ENCODE measurements around the gene LYSMD2. TPM values are rescaled to one million over a fixed set of nuclear protein-coding genes. Genes with fewer than 3 reads are reported as not detected.

The LYSMD2 gene
- total and polyA plus RNA-seq, 9 of the 15 experiments (the other 6 are each of a cell fraction or from before 2014, with no cell fraction given) = 4.3 to 30.3 (median 9.8) TPM

DNA sequence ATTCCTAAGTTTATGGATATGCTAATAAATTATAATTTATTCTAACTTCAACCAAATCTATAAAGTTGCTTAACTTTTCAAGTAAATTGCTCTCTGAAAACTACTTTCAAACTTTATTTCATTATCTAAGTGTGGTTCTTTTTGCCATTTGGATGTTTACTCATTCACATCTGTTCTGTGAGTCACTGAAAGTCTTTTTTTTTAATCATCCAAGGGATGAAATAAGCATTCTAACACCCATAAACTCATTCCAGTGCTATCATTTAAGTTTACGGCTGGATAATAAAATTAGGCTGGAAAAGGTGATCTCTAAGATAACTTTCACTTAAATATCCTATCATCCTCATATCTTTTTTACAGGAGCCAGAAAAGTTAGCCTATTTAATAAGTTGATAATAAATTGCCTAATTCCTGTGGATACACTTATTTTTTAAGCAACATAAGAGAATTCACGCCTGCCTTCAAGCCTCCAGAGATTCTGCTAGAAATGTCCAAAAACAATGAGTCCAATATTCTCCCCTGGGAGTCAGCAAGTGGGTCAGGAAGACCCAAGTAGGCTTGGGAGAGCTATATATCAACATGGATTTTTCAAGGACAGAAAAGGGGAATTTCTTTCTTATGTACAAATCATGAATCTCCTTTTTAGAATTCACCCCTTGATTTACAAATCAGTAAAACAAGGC lies 30.4 kb downstream of the LYSMD2 start:
- Histone ChIP-seq H3K27ac (ENCODE audit: extremely low read depth, low read depth, low read length) (no peak overlapping the region), H2AFZ (ENCODE audit: low read depth, low read length) (no peak overlapping the region), H3K79me2 (ENCODE audit: control insufficient read depth, insufficient read depth, low read length) (no peaks in the 10 kb centered on the region), H3K4me2 (ENCODE audit: insufficient read depth, low read length) (no peak overlapping the region), H3K4me3 (no peak overlapping the region), H4K20me1 (replicated peaks; ENCODE audit: control insufficient read depth, insufficient read depth, low read length) (no peaks in the 10 kb centered on the region), H3K9me1 (ENCODE audit: control insufficient read depth, insufficient read depth, low read length) (no peaks in the 10 kb centered on the region), H3K9ac (ENCODE audit: insufficient read depth in 1 of 2, low read depth in 2 of 2, low read length in 2 of 2) (no peak overlapping the region), H3K9me3 (replicated peaks; ENCODE audit: control insufficient read depth, insufficient read depth, low read depth, low read length) (0 out of 2 replicates have a peak, but pooled peaks cover 3% of the 10 kb centered on the region), H3K36me3 (ENCODE audit: control insufficient read depth, insufficient read depth, low read length) (peaks cover 8% of the 10 kb centered on the region; the same call in 2 of the 3 replicates), H3K4me1 (replicated peaks in 1 of 2; ENCODE audit: control insufficient read depth in 2 of 2, insufficient read depth in 2 of 2, low read length in 2 of 2) (peaks cover 2 to 28% of the 10 kb centered on the region in 2 experiments; a peak in 4 of 5 replicates), H3K27me3 (ENCODE audit: control insufficient read depth in 2 of 2, insufficient read depth in 2 of 2, low read length in 2 of 2) (no peaks in the 10 kb centered on the region)
- POLR2A ChIA-PET = interaction anchor here (1.1 to 1.2 kb wide), 3 partner anchors 10 to 20 kb away, joined by 3 to 4 read pairs (median 3); no protein-coding TSS in a partner anchor
- CTCF ChIA-PET (ENCODE audit: low intra/inter-chr PET ratio) = no interaction called here
- no TSS peak for BruUV-seq (replicated peaks)
- intact Hi-C loops (cut with micrococcal nuclease) = no loop called here
- DNase-seq (ENCODE audit: extremely low read depth in 1 of 4, low spot score in 3 of 4) (no peak), FAIRE-seq (peak; percentile 46), ATAC-seq (no peak)
- WGBS (ENCODE audit: insufficient coverage, low coverage, missing lambda C conversion rate) = 74% methylated on average over 2 of the region's 2 CpGs
- TF ChIP-seq CBFA2T3 (IDR thresholded peaks at IDR 0.05) (no peak), BRCA1 (IDR thresholded peaks at IDR 0.05) (no peak), BRCA1 (CRISPR knock-in tag; IDR thresholded peaks at IDR 0.05) (no peak), TBL1XR1 (IDR thresholded peaks at IDR 0.05; ENCODE audit: low read length in 2 of 2) (no peak), FOXJ2 (tag; IDR thresholded peaks at IDR 0.05) (no peak), FOXK2 (conservative IDR thresholded peaks at IDR 0.05 in 1 of 2, IDR thresholded peaks at IDR 0.05 in 1 of 2; ENCODE audit: low read depth in 2 of 2) (no peak), MCM3 (IDR thresholded peaks at IDR 0.05) (no peak), HNRNPUL1 (IDR thresholded peaks at IDR 0.05; ENCODE audit: low read length) (no peak)
- TF ChIP-seq, protein P1, sequence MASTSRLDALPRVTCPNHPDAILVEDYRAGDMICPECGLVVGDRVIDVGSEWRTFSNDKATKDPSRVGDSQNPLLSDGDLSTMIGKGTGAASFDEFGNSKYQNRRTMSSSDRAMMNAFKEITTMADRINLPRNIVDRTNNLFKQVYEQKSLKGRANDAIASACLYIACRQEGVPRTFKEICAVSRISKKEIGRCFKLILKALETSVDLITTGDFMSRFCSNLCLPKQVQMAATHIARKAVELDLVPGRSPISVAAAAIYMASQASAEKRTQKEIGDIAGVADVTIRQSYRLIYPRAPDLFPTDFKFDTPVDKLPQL (IDR thresholded peaks at IDR 0.05; ENCODE audit: extremely low read depth, insufficient read length) = no peak
- TF ChIP-seq, protein P2, sequence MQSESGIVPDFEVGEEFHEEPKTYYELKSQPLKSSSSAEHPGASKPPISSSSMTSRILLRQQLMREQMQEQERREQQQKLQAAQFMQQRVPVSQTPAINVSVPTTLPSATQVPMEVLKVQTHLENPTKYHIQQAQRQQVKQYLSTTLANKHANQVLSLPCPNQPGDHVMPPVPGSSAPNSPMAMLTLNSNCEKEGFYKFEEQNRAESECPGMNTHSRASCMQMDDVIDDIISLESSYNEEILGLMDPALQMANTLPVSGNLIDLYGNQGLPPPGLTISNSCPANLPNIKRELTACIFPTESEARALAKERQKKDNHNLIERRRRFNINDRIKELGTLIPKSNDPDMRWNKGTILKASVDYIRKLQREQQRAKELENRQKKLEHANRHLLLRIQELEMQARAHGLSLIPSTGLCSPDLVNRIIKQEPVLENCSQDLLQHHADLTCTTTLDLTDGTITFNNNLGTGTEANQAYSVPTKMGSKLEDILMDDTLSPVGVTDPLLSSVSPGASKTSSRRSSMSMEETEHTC (IDR thresholded peaks at IDR 0.05) = no peak
- TF ChIP-seq, protein P3, sequence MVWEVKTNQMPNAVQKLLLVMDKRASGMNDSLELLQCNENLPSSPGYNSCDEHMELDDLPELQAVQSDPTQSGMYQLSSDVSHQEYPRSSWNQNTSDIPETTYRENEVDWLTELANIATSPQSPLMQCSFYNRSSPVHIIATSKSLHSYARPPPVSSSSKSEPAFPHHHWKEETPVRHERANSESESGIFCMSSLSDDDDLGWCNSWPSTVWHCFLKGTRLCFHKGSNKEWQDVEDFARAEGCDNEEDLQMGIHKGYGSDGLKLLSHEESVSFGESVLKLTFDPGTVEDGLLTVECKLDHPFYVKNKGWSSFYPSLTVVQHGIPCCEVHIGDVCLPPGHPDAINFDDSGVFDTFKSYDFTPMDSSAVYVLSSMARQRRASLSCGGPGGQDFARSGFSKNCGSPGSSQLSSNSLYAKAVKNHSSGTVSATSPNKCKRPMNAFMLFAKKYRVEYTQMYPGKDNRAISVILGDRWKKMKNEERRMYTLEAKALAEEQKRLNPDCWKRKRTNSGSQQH (CRISPR knock-in tag; IDR thresholded peaks at IDR 0.05) = no peak
- TF ChIP-seq, protein P4, sequence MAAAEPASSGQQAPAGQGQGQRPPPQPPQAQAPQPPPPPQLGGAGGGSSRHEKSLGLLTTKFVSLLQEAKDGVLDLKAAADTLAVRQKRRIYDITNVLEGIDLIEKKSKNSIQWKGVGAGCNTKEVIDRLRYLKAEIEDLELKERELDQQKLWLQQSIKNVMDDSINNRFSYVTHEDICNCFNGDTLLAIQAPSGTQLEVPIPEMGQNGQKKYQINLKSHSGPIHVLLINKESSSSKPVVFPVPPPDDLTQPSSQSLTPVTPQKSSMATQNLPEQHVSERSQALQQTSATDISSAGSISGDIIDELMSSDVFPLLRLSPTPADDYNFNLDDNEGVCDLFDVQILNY (CRISPR knock-in tag; IDR thresholded peaks at IDR 0.05) = no peak
- in situ Hi-C loops (cut with MboI) = no loop called here

Data from K562 (cell line).